ENCODE measurements around the gene MON1B. TPM values are rescaled to one million over a fixed set of nuclear protein-coding genes. Genes with fewer than 3 reads are reported as not detected.

The MON1B gene
- total RNA-seq, 1 experiment from 2014 or later, result 3.3 TPM

DNA sequence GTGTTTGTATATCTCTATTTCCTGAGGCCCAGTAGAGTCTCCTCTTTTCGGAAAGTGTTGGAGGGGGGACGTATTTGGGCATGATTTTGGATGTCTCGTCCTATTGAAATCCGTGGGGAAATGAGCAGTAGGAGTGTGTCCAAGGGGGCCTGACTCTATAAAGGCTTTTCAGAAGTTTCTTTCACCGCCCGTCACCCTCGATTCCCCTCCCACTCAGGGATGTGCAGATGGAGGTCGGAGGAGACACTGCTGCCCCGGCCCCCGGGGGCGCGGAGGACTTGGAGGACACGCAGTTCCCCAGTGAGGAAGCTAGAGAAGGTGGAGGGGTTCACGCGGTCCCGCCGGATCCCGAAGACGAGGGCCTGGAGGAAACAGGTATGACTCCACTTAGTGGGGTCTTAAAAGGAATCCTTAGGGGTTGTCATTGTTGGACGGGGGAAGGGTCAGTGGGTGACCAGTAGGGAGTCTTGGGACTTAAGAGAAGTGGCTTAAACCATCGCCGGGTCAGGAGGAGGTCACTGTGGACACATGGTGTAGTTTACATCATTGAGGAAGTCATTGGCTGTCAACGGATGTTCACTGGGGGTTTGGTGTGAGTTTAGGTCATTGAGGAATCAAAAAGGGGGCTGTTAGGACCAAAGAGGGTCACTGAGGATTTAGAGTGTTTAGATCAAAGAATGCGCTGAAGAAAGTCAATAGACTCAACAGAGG lies 424 bp downstream of the MON1B start:
- no peaks in the 10 kb centered on the region for H3K9me3 ChIP-seq
- no peak for DNase-seq
- no peaks in the 10 kb centered on the region; the same call in 1 of the 2 replicates for H3K36me3 ChIP-seq
- H3K4me3 ChIP-seq, result peak overlapping the region; percentile 65
- H3K27me3 ChIP-seq, result no peaks in the 10 kb centered on the region

DNA sequence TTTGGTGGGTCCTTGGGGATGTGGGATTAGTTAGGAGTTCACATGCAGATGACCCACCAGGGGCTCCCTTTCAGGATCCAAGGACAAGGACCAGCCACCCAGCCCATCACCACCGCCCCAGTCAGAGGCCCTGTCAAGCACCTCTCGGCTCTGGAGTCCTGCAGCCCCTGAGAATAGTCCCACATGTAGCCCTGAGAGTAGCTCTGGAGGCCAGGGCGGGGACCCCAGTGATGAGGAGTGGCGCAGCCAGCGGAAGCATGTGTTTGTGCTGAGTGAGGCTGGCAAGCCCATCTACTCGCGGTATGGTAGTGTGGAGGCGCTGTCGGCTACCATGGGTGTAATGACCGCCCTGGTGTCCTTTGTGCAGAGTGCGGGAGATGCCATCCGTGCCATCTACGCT lies 2.4 kb downstream of the MON1B start:
- no peaks in the 10 kb centered on the region for H3K27me3 ChIP-seq
- DNase-seq, result no peak
- H3K4me3 ChIP-seq, result no peak overlapping the region
- no peaks in the 10 kb centered on the region; the same call in 1 of the 2 replicates for H3K36me3 ChIP-seq
- no peaks in the 10 kb centered on the region for H3K9me3 ChIP-seq

DNA sequence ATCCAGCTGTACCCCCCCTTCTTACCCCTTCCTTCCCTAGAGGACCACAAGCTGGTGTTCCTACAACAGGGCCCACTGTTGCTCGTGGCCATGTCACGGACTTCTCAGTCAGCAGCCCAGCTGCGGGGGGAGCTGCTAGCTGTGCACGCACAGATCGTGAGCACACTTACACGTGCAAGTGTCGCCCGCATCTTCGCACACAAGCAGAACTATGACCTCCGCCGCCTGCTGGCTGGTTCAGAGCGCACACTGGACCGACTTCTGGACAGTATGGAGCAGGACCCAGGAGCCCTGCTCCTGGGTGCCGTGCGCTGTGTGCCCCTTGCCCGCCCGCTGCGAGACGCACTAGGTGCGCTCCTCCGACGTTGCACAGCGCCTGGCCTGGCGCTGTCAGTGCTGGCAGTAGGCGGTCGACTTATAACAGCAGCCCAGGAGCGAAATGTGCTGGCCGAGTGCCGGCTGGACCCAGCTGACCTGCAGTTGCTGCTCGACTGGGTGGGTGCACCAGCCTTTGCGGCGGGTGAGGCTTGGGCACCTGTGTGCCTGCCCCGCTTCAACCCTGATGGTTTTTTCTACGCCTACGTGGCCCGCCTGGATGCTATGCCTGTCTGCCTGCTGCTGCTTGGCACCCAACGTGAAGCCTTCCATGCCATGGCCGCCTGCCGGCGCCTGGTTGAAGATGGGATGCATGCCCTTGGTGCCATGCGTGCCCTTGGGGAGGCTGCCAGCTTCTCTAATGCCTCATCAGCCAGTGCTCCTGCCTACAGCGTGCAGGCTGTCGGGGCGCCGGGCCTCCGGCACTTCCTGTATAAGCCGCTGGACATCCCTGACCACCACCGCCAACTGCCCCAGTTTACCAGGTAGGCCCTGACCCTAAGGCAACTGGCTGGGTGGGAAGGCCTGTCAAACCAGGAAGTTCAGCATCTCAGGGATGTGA lies 3.6 kb downstream of the MON1B start:
- H3K9me3 ChIP-seq, result no peaks in the 10 kb centered on the region
- H3K36me3 ChIP-seq, result no peaks in the 10 kb centered on the region; the same call in 1 of the 2 replicates
- DNase-seq, result no peak
- no peaks in the 10 kb centered on the region for H3K27me3 ChIP-seq
- H3K4me3 ChIP-seq, result no peak overlapping the region

DNA sequence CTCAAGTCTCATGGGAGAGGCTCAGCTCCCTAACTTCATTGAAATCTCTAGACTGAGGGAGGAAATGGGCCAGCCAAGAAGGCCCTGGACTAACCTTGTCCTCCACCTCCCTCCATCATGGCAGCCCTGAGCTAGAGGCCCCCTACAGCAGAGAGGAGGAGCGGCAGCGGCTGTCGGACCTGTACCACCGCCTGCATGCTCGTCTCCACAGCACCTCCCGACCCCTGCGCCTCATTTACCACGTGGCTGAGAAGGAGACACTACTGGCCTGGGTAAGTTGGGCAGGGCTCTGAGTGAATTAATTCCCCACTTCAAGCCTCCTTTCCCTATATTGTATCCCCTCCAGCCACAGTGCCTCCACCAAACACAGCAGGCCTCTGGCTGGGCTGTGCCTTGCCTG lies 4.4 kb downstream of the MON1B start:
- H3K27me3 ChIP-seq, result no peaks in the 10 kb centered on the region
- no peak for DNase-seq
- H3K4me3 ChIP-seq, result no peak overlapping the region
- no peaks in the 10 kb centered on the region; the same call in 1 of the 2 replicates for H3K36me3 ChIP-seq
- no peaks in the 10 kb centered on the region for H3K9me3 ChIP-seq

DNA sequence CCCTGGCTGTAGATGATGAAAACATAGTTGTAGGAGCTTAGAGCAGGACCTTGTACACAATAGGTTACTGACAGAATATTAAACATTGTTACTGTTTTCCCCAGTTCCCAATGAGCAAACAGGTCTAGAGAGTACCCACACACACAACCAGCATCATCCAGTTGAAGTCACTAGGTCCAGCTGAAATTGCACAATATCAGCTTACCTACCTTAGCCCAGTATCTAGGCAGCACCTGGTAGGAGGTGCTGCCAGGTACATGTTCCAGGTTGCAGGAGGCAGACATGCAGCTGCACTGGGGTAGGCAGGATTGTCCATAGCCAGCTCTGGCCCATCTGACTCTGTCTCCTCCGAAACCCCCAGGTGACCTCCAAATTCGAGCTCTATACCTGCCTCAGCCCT lies 6.8 kb downstream of the MON1B start:
- no peak overlapping the region for H3K4me3 ChIP-seq
- H3K36me3 ChIP-seq, result no peaks in the 10 kb centered on the region; the same call in 1 of the 2 replicates
- no peaks in the 10 kb centered on the region for H3K9me3 ChIP-seq
- no peaks in the 10 kb centered on the region for H3K27me3 ChIP-seq
- no peak for DNase-seq

DNA sequence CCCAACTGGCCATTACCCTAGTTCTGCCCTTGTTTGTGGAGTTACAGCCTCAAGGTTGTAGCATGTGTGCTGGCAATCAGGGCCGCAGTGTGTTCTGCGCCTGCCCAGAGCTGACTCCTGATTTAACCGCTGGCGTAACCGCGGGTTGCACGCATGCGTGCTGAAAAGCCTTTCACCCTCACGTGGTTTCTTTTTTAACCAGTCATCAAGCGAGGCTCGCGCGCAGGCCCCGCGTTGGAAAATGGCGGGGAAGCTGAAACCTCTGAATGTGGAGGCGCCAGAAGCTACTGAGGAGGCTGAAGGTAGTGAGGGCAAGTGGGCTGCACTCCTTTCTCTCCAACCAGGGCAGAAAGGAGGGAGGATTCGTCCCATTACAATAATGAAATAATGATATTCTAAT lies 8.2 kb downstream of the MON1B start, which contains the start of gene SYCE1L:
Gene SYCE1L (plus strand): TSS at position 198 of the 400 bp plus-strand sequence. CDS start 44 bp downstream, at position 242.
- Histone ChIP-seq H3K4me3 (no peak within 1 kb of the TSS), H3K36me3 (no peaks in the 10 kb centered on the region), H3K27me3 (no peaks in the 10 kb centered on the region), H3K9me3 (no peaks in the 10 kb centered on the region)
- no peak for DNase-seq

DNA sequence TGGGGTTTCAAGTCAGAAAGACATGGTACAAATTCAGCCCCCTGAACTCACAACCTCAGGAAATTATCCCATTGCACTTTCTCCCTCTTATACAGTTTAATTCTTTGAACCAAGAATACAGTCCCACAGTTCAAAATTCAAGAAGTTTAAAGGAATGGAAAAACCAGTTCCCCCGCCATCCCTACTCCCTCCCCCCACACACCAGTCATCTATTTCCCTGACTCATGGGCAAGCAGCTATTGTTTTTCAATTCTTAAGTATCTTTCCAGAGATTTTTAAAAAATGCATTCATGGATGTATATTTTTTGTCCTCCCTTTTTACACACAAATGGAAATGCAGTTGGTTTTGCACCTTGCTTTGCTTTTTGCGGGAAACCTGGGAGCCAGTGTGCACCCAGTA lies 15.5 kb downstream of the MON1B start:
- DNase-seq, result no peak
- H3K9me3 ChIP-seq, result no peaks in the 10 kb centered on the region
- no peaks in the 10 kb centered on the region for H3K27me3 ChIP-seq
- H3K4me3 ChIP-seq, result no peak overlapping the region
- no peaks in the 10 kb centered on the region for H3K36me3 ChIP-seq

DNA sequence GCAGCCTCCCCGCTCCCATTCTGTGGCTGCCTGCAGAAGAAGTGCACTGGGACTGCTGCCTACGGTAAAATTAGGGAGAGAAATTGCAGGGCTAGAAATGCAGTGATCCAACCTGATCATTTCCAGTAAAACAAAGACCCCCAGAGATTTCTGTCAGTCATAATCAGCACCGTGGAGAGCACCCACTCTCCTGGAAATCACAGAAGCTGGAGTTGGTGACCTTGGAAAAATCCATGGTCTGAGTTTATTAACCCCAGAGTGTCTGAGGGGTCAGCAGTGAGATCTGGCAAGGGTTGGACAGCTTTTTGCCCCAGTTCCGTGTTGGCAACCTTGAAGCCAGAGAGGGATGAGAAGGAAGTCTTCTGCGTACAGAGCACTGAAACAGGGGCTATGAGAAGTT lies 16.0 kb downstream of the MON1B start:
- no peak overlapping the region for H3K4me3 ChIP-seq
- no peaks in the 10 kb centered on the region for H3K9me3 ChIP-seq
- DNase-seq, result no peak
- H3K36me3 ChIP-seq, result no peaks in the 10 kb centered on the region
- no peaks in the 10 kb centered on the region for H3K27me3 ChIP-seq

DNA sequence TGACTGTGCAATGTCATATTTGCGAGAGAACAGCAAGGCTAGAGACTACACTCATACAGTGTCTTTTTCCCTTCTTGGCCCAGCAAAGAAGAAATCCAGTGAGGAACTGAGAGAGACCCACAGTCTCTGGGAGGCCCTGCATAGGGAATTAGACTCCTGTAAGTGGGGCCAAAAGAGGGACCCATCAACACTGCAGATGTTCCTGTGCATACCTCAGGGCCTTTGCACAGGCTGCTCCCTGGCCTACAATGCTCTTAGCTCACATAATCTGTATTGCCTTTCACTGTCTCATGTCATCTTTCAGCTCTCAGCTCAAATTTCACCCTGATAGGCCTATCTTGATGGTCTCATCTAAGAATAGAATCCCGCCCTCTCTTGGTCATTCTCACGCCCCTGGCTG lies 17.4 kb downstream of the MON1B start:
- no peaks in the 10 kb centered on the region for H3K36me3 ChIP-seq
- H3K9me3 ChIP-seq, result no peaks in the 10 kb centered on the region
- no peak for DNase-seq
- no peaks in the 10 kb centered on the region for H3K27me3 ChIP-seq
- no peak overlapping the region for H3K4me3 ChIP-seq

DNA sequence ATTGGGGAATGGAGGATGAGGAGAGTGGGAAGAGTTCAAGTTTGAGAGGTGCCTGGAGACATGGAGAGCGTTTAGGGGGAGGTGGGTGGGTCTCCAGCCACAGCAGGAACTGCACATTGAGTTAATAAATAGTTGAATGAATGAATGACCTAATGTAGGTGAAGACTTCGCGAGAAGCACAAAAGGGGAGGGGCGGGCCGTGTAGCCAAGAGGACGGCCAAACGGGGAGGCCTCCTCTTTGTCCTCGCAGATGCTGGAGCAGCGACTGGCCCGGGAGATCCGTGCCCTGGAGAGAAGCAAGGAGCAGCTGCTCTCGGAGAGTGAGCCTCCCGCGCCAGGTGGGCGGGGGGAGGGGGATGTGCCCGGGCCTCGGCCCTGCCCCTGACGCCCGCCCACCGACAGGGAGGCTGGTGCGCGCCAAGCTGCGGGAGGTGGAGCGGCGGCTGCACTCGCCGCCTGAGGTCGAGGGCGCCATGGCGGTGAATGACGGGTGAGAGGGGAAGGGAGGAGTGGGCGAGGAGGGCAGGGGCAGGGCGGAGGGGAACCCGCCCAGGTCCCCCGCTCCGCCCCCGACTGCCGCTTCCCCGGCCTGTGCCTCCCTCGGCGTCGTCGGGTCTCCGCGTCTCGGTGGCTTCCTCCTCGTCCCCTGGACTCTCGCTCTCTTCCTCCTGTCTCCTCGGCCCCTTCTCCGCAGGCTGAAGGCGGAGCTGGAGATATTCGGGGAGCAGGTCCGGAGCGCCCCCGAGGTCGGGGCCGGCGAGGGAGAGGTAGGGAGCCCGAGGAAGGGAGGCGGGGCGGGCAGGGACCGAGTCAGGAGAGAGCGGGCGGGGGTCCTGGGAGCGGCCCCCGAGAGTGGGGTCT lies 21.1 kb downstream of the MON1B start:
- H3K27me3 ChIP-seq, result no peaks in the 10 kb centered on the region
- peak overlapping the region; percentile 51 for H3K4me3 ChIP-seq
- no peaks in the 10 kb centered on the region for H3K9me3 ChIP-seq
- no peaks in the 10 kb centered on the region for H3K36me3 ChIP-seq
- peak; percentile 55 for DNase-seq

DNA sequence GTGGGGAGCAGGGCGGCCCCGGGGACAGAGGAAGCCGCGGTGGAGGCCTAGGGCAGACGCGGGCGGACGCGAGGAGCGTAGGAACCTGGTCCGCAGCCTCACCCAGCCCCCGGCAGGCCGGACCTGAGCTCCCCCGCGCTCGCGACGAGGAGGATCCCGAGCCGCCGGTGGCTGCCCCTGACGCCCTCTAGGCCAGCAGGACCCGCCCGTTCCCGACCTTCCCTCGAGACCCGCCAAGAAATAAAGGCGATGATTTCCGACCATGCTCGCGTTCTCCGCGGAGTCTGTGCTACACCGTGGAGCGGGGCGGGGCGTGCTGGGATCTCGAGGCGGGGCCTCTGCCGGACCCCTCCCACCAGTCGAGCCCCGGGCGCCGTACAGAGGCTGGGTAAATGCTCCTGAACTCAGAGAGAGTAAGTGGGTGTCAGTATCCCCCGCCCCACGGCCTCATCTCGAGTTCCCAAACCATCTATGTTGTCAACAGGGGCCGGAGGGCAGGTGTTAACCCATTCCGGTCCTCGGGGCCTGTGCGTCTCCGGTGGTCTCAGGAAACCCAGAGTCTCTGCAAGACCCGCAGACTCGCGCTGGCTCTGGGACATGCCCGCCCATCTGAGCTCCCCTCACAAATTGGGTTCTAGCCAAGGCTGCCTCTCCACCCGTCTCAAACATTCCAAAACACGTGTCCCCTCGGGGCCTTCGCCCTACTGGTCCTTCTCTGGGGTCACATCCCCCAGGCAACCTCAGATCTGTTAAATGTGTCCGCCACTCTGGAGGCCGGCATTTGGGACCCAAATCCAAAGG lies 22.0 kb downstream of the MON1B start:
- Histone ChIP-seq H3K36me3 (no peaks in the 10 kb centered on the region), H3K9me3 (no peaks in the 10 kb centered on the region), H3K27me3 (no peaks in the 10 kb centered on the region), H3K4me3 (peak overlapping the region; percentile 51)
- DNase-seq, result peak; percentile 28

DNA sequence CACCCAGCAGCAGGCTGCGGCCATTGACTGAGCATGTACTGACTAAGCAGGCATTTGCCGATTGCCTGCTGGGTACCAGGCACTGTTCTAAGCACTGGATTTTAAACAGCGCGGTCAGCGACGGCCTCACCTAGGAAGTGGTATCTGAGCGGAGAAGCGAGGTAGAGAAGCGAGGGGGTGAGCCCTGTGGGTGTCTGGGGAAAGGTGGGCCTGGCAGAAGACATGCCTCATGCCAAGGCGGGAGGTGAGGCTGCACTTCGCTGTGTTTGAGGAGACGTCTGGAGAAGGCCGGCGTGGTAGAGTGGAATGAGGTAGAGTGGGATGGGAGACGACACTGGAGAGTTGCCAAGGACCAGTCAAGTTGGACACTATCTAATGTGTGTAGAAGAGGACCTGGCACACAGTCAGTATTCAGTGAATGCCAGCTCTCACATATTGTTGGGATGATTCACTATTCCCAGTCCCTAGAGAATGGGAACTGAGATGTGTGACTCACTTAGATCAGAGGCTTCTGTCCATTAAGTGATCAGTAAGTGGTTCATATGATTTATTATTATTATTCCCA lies 22.6 kb downstream of the MON1B start:
- Histone ChIP-seq H3K36me3 (no peaks in the 10 kb centered on the region), H3K27me3 (no peaks in the 10 kb centered on the region), H3K9me3 (no peaks in the 10 kb centered on the region), H3K4me3 (no peak overlapping the region)
- DNase-seq, result peak; percentile 73

DNA sequence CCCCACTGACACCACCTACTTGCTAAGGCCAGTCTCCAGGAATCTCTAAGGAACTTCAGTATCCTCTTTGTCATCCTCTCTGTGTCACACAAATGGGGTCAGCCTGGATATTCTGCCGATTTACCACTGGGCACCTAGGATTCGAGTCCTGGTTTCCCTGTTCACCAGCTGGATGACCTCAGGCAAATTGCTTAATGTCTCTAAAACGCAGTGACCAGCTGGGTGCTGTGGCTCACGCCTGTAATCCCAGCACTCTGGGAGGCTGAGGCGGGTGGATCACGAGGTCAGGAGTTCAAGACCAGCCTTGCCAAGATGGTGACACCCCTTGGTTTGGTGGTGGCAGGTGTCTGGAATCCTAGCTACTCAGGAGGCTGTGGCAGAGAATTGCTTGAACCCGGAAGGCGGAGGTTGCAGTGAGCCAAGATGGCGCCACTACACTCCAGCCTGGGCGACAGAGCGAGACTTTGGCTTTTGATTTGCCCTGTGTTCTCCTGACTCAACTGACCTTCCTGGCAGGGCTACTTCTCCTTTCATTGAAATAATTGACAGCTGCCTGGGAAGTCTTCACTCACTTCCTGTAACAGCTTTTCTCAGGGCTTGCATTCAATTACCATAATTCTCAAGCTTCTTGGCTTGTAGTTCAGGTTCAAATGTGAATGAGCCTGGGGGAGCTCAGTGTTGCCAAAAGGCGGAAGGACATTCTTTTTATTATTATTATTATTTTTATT lies 23.6 kb downstream of the MON1B start:
- DNase-seq, result no peak
- Histone ChIP-seq H3K36me3 (no peaks in the 10 kb centered on the region), H3K9me3 (no peaks in the 10 kb centered on the region), H3K4me3 (no peak overlapping the region), H3K27me3 (no peaks in the 10 kb centered on the region)

DNA sequence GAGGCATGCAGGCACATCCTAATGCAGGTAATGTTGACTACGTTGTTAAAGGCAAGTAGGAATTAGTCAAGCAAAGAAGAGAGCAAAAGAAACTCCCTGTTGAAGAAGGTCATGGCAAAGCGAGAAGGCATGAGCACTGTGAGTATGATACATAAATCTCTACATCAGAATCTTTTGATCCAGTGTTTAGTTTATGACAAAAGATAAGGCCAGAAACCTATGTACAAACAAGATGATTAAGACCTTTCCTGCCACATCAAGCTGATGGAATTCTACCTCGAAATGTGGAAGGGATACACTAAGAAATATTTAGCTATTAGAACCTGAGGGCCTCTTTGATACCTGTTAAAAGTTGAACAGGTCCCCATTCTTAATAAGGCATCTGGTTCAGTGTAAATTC lies 28.4 kb downstream of the MON1B start:
- DNase-seq, result no peak
- no peaks in the 10 kb centered on the region for H3K36me3 ChIP-seq
- no peaks in the 10 kb centered on the region for H3K27me3 ChIP-seq
- H3K4me3 ChIP-seq, result no peak overlapping the region
- H3K9me3 ChIP-seq, result no peaks in the 10 kb centered on the region

DNA sequence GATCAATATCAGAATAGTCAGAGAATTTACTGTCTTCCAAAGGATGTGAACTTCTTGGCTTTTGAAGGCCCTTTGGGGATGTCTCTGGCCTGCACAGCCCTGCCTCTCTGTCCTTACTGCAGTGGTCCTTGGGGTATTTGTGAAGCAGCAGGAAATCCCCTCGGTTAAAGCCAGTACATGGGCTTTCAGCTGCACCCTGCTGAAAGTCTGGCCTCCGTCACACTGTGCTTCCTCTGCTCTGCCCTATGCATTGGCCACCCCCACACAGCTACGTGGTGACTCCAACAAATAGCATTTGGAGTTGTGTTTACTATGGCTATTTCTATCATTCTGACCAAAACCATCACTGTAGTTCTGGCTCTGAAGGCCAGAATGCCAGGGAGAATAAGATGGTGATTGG lies 29.4 kb downstream of the MON1B start:
- DNase-seq, result no peak
- H3K4me3 ChIP-seq, result no peak overlapping the region
- H3K27me3 ChIP-seq, result no peaks in the 10 kb centered on the region
- no peaks in the 10 kb centered on the region for H3K36me3 ChIP-seq
- no peaks in the 10 kb centered on the region for H3K9me3 ChIP-seq
